GM21619 (cell line): ENCODE measurements around the gene PAPOLA.

Experiments
- ATAC-seq: cut with Tn5 transposase; IDR thresholded peaks from one replicate; pipeline ENCODE4 v1.9.1; 2021; ENCODE audit not compliant: unreplicated experiment

Gene PAPOLA

GRCh38 chr14:96564389-96564788, 62.2 kb downstream of the PAPOLA start:
- no peak for ATAC-seq

GRCh38 chr14:96565811-96566210, 63.6 kb downstream of the PAPOLA start:
- no peak for ATAC-seq

- no peak for ATAC-seq
Measured at GRCh38 chr14:96567289-96567899, 65.2 kb downstream of the PAPOLA start.

GRCh38 chr14:96568621-96569020, 66.4 kb downstream of the PAPOLA start:
- no peak for ATAC-seq

GRCh38 chr14:96571311-96571710, 69.1 kb downstream of the PAPOLA start:
- no peak for ATAC-seq

GRCh38 chr14:96573473-96574100, 71.4 kb downstream of the PAPOLA start:
- ATAC-seq, result no peak

- ATAC-seq, result no peak
Measured at GRCh38 chr14:96574171-96574632, 72.0 kb downstream of the PAPOLA start.

- no peak for ATAC-seq
Measured at GRCh38 chr14:96574633-96575632, 72.8 kb downstream of the PAPOLA start.

GRCh38 chr14:96576359-96576758, 74.2 kb downstream of the PAPOLA start:
- ATAC-seq, result no peak

- no peak for ATAC-seq
Measured at GRCh38 chr14:96576937-96577336, 74.8 kb downstream of the PAPOLA start.

GRCh38 chr14:96578619-96579018, 76.4 kb downstream of the PAPOLA start:
- no peak for ATAC-seq

- ATAC-seq, result no peak
Measured at GRCh38 chr14:96579358-96579757, 77.2 kb downstream of the PAPOLA start.

GRCh38 chr14:96579855-96580254, 77.7 kb downstream of the PAPOLA start:
- ATAC-seq, result no peak

GRCh38 chr14:96580566-96580965, 78.4 kb downstream of the PAPOLA start:
- ATAC-seq, result no peak

- ATAC-seq, result no peak
Measured at GRCh38 chr14:96581026-96581425, 78.8 kb downstream of the PAPOLA start.

GRCh38 chr14:96581902-96582301, 79.7 kb downstream of the PAPOLA start:
- no peak for ATAC-seq

- no peak for ATAC-seq
Measured at GRCh38 chr14:96582411-96582961, 80.3 kb downstream of the PAPOLA start.

GRCh38 chr14:96582995-96583394, 80.8 kb downstream of the PAPOLA start:
- ATAC-seq, result no peak

- ATAC-seq, result no peak
Measured at GRCh38 chr14:96583569-96584041, 81.4 kb downstream of the PAPOLA start.

GRCh38 chr14:96584199-96584906, 82.2 kb downstream of the PAPOLA start:
- ATAC-seq, result peak; percentile 73
